Tibial artery (tissue), 4 donors: Measurements from ENCODE around the gene KLF16.
A peak's percentile ranks its signal among the peaks of the same experiment; 100 is the strongest.

ENCODE experiments used
- DNase-seq, 2 donors: peaks; one replicate each; pipeline ENCODE4 v3.0.0-alpha.2; 2019
- H3K27ac ChIP-seq, 2 donors: fragments of 200-600 bp; sonication (generic) in 1 of 2; 1 replicate in 1 of 2; 2 replicates in 1 of 2; pipeline ENCODE4 v1.5.1; 2018 to 2019; ENCODE audit warnings: mild to moderate bottlenecking in 1 of 2
- H3K27me3 ChIP-seq, 2 donors: fragments of 200-600 bp; sonication (generic) in 1 of 2; one replicate each; pipeline versions ENCODE4 v1.5.1 to v1.6.0; 2016 to 2019
- H3K36me3 ChIP-seq, 3 donors: fragments of 200-600 bp; sonication (generic) in 2 of 3; one replicate each; pipeline ENCODE4 v1.5.1; 2016 to 2019; ENCODE audit warnings: mild to moderate bottlenecking in 2 of 3
- H3K4me1 ChIP-seq, 4 donors: fragments of 200-600 bp; sonication (generic) in 2 of 4; 1 replicate in 3 of 4; 2 replicates in 1 of 4; pipeline ENCODE4 v1.5.1; 2016 to 2019
- H3K4me3 ChIP-seq, 2 donors: fragments of 200-600 bp; sonication (generic) in 1 of 2; 1 replicate in 1 of 2; 2 replicates in 1 of 2; pipeline ENCODE4 v1.5.1; 2018 to 2019; ENCODE audit warnings: mild to moderate bottlenecking in 2 of 2
- H3K9me3 ChIP-seq, 3 donors: fragments of 200-600 bp; sonication (generic) in 1 of 3; one replicate each; pipeline ENCODE4 v1.5.1; 2016 to 2019
- intact Hi-C: fragments of 100-400 bp; cut with DNase I; formaldehyde crosslinking; loops from one replicate; pipeline ENCODE4 v1.15.0; 2023; ENCODE audit warnings: low total_unique reads
- TF ChIP-seq, protein P1 (sequence below), 2 experiments: fragments of 200-600 bp in 1 of 2; fragments of 450-650 bp in 1 of 2; IDR thresholded peaks; one replicate each; pipeline ENCODE4 v1.5.1; 2017 to 2019; ENCODE audit warnings: antibody characterized with exemption in 2 of 2, mild to moderate bottlenecking in 1 of 2, moderate library complexity in 1 of 2

The KLF16 gene

DNA sequence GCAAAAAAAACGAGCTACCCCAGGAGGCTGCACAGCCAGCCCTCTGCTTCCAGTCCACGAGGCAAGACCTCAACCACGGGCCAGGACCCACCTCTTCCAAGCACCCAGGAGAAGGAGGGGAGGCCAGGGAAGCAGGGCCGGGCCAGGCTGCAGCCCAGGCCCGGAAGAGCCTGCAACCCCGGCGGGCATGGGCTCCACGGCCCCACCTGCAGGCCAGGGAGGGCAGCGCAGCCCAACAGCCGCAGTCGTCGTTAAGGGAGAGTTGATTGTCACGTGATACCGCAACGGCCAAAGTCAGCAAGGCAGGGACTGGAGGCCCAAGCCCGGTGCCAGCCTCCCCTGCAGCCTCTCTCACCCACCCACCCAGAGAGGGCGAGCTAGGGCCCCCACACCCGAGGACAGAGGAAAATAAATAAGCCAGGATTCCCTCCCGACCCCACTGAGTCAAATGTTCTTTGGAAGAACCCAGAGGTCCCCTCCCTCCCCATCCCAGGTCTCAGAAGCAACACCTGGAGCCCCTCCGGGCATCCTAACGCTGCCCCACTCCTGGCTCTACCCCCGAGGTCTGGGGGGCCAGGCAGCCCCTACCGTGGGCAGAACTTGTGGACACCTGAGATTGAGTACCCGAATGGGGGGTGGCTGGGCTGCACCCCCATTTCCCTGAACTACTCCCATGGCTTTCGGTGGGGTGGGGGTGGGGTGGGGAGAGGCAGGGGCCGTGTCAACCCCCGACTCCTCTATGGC is 9.9 kb downstream of the KLF16 start:
- H3K27me3 ChIP-seq: peaks cover 0 to 3% of the 10 kb centered on the region in 2 donors
- H3K4me1 ChIP-seq: peaks cover 0 to 61% (median 29%) of the 10 kb centered on the region in 4 donors
- TF ChIP-seq, protein P1, sequence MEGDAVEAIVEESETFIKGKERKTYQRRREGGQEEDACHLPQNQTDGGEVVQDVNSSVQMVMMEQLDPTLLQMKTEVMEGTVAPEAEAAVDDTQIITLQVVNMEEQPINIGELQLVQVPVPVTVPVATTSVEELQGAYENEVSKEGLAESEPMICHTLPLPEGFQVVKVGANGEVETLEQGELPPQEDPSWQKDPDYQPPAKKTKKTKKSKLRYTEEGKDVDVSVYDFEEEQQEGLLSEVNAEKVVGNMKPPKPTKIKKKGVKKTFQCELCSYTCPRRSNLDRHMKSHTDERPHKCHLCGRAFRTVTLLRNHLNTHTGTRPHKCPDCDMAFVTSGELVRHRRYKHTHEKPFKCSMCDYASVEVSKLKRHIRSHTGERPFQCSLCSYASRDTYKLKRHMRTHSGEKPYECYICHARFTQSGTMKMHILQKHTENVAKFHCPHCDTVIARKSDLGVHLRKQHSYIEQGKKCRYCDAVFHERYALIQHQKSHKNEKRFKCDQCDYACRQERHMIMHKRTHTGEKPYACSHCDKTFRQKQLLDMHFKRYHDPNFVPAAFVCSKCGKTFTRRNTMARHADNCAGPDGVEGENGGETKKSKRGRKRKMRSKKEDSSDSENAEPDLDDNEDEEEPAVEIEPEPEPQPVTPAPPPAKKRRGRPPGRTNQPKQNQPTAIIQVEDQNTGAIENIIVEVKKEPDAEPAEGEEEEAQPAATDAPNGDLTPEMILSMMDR (IDR thresholded peaks at IDR 0.05): peak; percentile 68 to 83
- H3K4me3 ChIP-seq: no peak overlapping the region
- no peaks in the 10 kb centered on the region for H3K9me3 ChIP-seq
- H3K36me3 ChIP-seq: peaks cover 0 to 7% (median 0%) of the 10 kb centered on the region in 3 donors
- DNase-seq: peak; percentile 70 to 88
- no peak overlapping the region for H3K27ac ChIP-seq
- intact Hi-C loops: no loop called here

GRCh38 chr19:1852581-1853128 is 10.7 kb downstream of the KLF16 start:
- DNase-seq: no peak
- Histone ChIP-seq H3K4me1 (peaks cover 0 to 54% (median 25%) of the 10 kb centered on the region in 4 donors), H3K9me3 (no peaks in the 10 kb centered on the region), H3K27me3 (peaks cover 0 to 3% of the 10 kb centered on the region in 2 donors), H3K36me3 (peaks cover 0 to 7% (median 0%) of the 10 kb centered on the region in 3 donors), H3K27ac (no peak overlapping the region), H3K4me3 (no peak overlapping the region)
- TF ChIP-seq, protein P1 (IDR thresholded peaks at IDR 0.05): no peak
- intact Hi-C loops: no loop called here

DNA sequence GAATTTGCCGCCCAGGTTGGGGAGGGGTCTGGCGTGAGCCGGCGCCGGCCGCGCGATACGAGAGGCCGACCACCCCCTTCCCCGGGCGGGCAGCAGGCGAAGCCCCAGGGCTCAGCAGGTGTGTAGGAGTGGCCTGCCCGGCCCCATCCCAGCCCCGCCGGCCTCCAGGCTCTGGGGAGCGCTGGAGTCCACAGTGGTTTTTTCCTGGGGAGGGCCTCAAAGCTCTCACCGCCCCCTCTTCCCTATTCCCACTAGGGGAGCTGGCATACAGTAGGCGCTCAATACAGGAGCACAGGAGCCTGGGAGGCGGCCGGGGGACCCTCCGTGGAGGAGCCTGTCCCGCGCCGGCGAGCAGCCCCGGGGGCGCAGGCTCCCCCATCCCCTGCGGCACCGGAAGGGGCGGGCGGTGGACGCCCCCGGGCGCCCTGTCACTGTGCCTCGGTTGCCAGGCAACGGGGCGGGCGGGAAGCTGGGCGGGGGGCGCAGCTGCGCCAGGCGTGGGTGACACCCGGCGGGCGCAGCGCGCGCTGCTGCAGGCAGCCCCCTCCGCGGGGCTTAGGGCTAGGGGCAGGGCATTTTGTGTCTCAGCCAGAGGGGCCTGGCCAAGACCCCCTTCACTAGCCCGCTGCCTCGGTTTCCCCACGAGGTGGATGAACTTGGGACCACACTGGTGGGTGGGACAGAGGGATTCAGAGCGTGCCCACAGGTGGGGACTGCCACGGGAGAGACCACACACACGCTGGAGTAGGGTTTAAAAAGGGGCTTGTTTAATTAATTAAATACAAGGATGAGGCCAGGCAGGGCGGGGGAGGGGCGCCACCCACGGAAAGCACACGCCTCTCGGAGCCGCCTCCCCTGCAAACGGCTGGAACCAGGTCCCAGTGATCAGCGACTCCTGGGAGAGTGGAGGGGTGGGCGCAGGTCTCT is 11.5 kb downstream of the KLF16 start:
- H3K9me3 ChIP-seq: no peaks in the 10 kb centered on the region
- DNase-seq: no peak
- TF ChIP-seq, protein P1 (IDR thresholded peaks at IDR 0.05): no peak
- H3K27ac ChIP-seq: no peak overlapping the region
- peaks cover 0 to 7% (median 0%) of the 10 kb centered on the region in 3 donors for H3K36me3 ChIP-seq
- H3K27me3 ChIP-seq: peaks cover 0 to 3% of the 10 kb centered on the region in 2 donors
- H3K4me1 ChIP-seq: peaks cover 0 to 54% (median 25%) of the 10 kb centered on the region in 4 donors
- intact Hi-C loops: no loop called here
- H3K4me3 ChIP-seq: no peak overlapping the region

- no peak for DNase-seq
- peaks cover 0 to 3% of the 10 kb centered on the region in 2 donors for H3K27me3 ChIP-seq
- peaks cover 0 to 54% (median 27%) of the 10 kb centered on the region in 4 donors for H3K4me1 ChIP-seq
- H3K36me3 ChIP-seq: peaks cover 0 to 7% (median 0%) of the 10 kb centered on the region in 3 donors
- TF ChIP-seq, protein P1 (IDR thresholded peaks at IDR 0.05): no peak
- no peak overlapping the region for H3K27ac ChIP-seq
- H3K9me3 ChIP-seq: no peaks in the 10 kb centered on the region
- intact Hi-C loops: no loop called here
- H3K4me3 ChIP-seq: no peak overlapping the region
Observed at GRCh38 chr19:1850809-1851653, 12.3 kb downstream of the KLF16 start.
